GM19035 (cell line): ENCODE measurements around the gene NEO1.

Experiments
- ATAC-seq: cut with Tn5 transposase; IDR thresholded peaks from one replicate; pipeline ENCODE4 v1.9.1; 2021; ENCODE audit not compliant: unreplicated experiment

NEO1 gene

GRCh38 chr15:73051807-73052652, at the start of gene NEO1:
NEO1 (plus strand) TSS chr15:73052463; CDS start chr15:73052676, 213 bp downstream.
- peak; percentile 61 for ATAC-seq

GRCh38 chr15:73004462-73004861, 47.8 kb upstream of the NEO1 start:
- ATAC-seq = no peak

GRCh38 chr15:73005032-73005431, 47.2 kb upstream of the NEO1 start:
- ATAC-seq = no peak

GRCh38 chr15:73005446-73005845, 46.8 kb upstream of the NEO1 start:
- ATAC-seq = no peak

- ATAC-seq = no peak
Measured at GRCh38 chr15:73006523-73006922, 45.7 kb upstream of the NEO1 start.

GRCh38 chr15:73009066-73010056, 42.9 kb upstream of the NEO1 start:
- ATAC-seq = no peak

- no peak for ATAC-seq
Measured at GRCh38 chr15:73010154-73011152, 41.8 kb upstream of the NEO1 start.

GRCh38 chr15:73014904-73015303, 37.4 kb upstream of the NEO1 start:
- no peak for ATAC-seq

- no peak for ATAC-seq
Measured at GRCh38 chr15:73015493-73015892, 36.8 kb upstream of the NEO1 start.

GRCh38 chr15:73017987-73018386, 34.3 kb upstream of the NEO1 start:
- ATAC-seq = no peak

GRCh38 chr15:73019154-73019553, 33.1 kb upstream of the NEO1 start:
- no peak for ATAC-seq

GRCh38 chr15:73019601-73020146, 32.6 kb upstream of the NEO1 start:
- ATAC-seq = no peak

GRCh38 chr15:73021139-73021621, 31.1 kb upstream of the NEO1 start:
- ATAC-seq = no peak

GRCh38 chr15:73022161-73022560, 30.1 kb upstream of the NEO1 start:
- no peak for ATAC-seq

GRCh38 chr15:73023071-73023470, 29.2 kb upstream of the NEO1 start:
- no peak for ATAC-seq

GRCh38 chr15:73024168-73024567, 28.1 kb upstream of the NEO1 start:
- ATAC-seq = no peak

- no peak for ATAC-seq
Measured at GRCh38 chr15:73026511-73027054, 25.7 kb upstream of the NEO1 start.

- no peak for ATAC-seq
Measured at GRCh38 chr15:73028031-73028430, 24.2 kb upstream of the NEO1 start.

- ATAC-seq = no peak
Measured at GRCh38 chr15:73028831-73029451, 23.3 kb upstream of the NEO1 start.
